NCI-H774 (cell line): Measurements from ENCODE around the gene LIX1.
"Not testable (repeated sequence)": the region's sequence is repeated elsewhere in the genome, so short reads cannot be mapped to it uniquely, and the experiment has no call there.

Source experiments
- DNase-seq: peaks from one replicate; lab custom pipeline; 2025; lab: John Stamatoyannopoulos, UW

LIX1 gene

DNA sequence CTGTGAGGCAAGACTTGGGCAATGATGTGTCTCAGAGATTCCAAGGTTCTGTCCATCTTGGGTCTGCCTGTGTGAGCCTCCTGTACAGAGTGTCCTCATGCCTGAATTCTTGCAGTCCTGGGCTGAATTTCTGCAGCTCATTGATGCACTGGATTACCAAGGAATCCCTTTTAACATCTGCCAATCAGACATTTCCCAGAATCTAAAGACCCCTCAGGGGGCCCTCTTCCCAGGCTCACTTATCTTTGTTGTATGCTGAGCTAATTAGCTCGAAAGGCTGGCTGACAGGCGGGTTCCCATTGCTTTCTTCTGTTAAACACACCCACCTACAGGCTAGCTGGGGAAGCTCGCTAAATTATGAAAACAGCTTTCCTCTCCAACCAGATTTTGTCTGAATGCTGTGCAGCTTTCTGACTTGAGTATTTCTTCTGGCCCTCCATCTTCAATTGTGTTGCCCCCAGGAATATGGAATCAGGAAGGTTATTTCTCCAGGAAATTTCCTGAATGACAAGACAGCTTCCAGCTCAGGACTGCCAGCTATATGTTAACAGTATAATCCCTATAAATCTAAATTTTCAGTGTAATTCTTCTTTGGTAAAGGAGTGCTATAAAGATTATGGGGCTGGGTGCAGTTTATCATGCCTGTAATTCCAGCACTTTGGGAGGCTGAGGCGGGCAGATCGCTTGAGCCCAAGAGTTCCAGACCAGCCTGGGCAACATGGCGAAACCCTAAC, at the start of gene LIX1:
TSS of gene LIX1 (minus strand) at position 91 of the 734 bp plus-strand sequence. CDS start at position 56, 35 bp downstream.
- peak; percentile 14 for DNase-seq

DNA sequence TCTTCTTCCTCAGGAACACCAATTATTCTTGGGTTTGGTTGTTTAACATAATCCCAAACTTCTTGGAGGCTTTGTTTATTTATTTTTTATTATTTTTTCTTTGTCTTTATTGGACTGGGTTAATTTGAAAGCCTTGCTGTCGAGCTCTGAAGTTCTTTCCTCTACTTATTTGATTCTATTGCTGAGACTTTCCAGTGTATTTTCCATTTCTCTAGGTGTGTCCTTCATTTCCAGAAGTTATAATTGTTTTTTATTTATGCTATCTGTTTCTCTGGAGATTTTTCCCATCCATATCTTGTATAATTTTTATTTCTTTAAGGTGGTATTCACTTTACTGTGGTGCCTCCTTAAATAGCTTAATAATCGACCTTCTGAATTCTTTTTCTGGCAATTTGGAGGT, 49.5 kb upstream of the LIX1 start:
- DNase-seq = no peak

GRCh38 chr5:97189523-97189922, 47.1 kb upstream of the LIX1 start:
- DNase-seq = not testable (repeated sequence)

DNA sequence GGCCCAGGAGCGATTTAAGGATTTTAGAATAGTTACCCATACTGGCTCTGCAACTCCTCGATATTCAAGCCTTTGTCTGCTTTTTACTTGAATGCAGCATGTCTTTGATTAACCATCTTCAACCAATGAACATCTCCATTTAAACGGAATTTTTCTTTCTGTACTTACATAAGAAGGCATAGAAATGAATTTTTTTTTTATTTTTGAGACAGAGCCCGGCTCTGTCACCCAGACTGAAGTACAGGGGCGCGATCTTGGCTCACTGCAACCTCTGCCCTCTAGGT, 41.5 kb upstream of the LIX1 start:
- no peak for DNase-seq

- DNase-seq = peak; percentile 91
Observed at GRCh38 chr5:97183100-97183929, 40.9 kb upstream of the LIX1 start, which contains the start of gene RIOK2. RIOK2 (minus strand) TSS chr5:97183247; CDS start chr5:97183191, 56 bp downstream.

DNA sequence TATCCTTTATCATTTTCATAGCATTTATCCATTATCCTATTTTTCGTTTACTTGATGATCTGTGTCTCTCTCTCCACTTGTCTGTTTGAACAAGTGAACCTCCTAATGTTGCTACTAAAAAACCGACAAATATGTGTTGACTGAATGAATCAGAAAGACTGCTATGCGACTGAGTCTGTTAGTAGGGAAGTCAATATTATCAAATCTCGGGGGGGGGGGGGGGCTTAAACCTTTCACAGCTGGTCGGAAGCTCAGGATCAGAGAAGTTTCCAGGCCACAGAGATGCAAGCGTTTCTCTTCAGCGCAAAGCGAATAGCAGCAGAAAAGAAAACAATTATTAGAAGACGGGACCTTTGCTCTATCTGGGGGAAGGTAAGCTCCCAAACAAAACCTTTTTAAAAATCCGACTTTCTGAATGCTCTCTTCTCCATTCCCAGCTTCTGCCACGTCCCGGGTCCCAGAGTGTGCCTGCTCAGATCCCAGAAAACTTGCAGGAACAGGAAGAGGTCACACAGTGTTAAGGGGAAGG, 40.2 kb upstream of the LIX1 start:
- DNase-seq = no peak

GRCh38 chr5:97181856-97182545, 39.6 kb upstream of the LIX1 start:
- no peak for DNase-seq

DNA sequence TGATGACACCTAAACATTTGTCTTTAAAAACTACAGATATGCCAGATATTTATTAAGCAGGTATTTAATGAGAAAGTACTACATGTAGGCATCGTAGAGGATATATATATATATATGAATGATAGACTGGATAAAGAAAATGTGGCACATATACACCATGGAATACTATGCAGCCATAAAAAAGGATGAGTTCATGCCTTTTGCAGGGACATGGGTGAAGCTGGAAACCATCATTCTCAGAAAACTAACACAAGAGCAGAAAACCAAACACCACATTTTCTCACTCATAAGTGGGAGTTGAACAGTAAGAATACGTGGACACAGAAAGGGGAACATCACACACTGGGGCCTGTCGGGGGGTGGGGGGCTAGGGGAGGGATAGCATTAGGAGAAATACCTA, 37.0 kb upstream of the LIX1 start:
- DNase-seq = not testable (repeated sequence)

DNA sequence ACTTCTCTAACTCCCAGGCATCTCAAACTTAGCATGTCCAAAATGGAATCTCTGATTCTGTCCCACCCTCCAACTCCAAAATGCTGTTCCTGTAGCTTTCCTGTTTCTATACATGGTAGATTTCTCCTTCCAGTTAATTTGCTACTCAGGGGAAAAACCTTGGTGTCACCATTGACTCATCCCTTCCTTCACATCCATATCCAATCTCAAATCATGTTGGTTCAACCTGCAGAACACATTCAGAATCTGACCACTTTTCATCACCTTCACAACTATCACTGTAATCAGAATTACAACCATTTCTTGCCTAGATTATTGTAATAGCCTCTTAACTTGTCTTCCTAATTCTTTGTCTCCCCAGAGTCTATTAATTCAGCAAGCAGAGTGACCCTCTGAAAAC, 29.8 kb upstream of the LIX1 start:
- DNase-seq = no peak

GRCh38 chr5:97171703-97172102, 29.3 kb upstream of the LIX1 start:
- no peak for DNase-seq

DNA sequence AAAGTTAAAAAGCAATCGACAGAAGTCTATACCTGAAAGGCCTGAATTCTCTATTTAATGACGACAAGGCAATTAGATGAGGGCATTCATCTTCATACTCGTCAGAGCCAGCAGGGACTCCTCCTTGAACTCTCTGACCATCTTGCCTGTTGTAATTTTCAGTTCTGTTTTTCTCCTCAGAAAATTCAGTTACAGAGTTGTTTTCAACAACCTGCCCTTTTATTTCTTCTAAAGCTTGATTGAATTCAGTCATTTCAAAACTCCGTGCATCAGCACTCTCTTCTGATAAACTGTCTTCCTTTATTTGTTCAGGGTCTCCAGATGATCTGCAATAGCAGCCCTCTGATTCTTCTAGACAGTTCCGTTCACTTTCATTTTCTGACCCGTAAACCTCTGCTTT, 25.0 kb upstream of the LIX1 start:
- no peak for DNase-seq

GRCh38 chr5:97165726-97166125, 23.3 kb upstream of the LIX1 start:
- no peak for DNase-seq

DNA sequence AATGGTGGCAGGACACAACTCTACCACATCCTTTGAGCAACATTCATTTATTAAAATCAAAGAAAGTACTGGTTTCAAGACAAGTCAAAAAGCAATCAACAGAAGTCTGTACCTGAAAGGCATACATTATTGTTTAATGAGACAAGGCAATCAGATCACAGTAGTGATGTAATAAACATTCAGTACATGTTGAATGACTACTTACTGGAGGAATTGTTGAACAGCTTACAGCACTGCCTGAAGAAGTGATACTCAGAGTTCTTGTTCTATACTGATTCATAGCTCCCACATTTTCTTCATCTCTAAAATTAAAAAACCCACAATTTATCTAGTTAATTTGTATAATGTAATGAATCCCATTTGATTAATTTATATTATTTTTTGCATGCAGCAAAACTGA, 22.4 kb upstream of the LIX1 start:
- no peak for DNase-seq

DNA sequence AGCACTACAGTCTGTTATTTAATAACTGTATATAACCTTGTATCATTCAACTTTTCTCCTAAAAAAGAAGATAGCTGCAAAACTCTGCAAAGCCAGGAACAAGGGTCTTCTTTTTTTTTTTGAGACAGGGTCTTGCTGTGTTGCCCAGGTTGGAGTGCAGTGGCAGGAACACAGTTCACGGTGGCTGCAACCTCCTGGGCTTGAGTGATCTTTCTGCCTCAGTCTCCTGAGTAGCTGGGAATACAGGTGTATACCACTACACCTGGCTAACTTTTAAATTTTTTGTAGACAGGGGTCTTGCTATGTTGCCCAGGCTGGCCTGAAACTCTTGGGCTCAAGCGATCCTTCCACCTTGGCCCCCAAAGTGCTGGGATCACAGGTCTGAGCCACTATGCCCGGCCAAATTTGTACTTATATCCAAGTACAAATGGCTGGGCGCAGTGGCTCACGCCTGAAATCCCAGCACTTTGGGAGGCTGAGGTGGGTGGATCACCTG, 21.4 kb upstream of the LIX1 start:
- no peak for DNase-seq

GRCh38 chr5:97163360-97163764, 21.0 kb upstream of the LIX1 start:
- DNase-seq = no peak

DNA sequence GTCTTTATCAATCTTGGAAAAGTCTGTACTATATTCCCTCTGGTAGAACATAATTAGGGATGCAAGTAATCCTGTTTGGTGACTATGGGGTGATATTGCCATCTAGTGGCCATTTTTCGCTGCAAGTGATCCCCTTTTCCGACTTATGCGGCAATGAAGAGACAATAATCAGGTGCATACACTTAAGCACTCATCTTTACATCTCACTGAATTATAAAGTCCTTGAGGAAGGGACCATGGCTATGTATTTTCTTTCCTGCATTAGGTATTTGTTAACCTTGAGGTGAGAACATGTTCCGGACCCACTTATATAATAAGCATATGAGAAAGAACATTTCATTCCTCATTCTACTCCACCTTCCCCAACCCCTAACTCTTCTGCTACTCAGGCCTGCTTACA, 19.6 kb upstream of the LIX1 start:
- DNase-seq = peak; percentile 59

- DNase-seq = no peak
Observed at GRCh38 chr5:97157689-97158088, 15.3 kb upstream of the LIX1 start.

GRCh38 chr5:97151370-97151769, 9.0 kb upstream of the LIX1 start:
- no peak for DNase-seq

GRCh38 chr5:97150401-97150800, 8.0 kb upstream of the LIX1 start:
- DNase-seq = no peak

GRCh38 chr5:97149709-97150108, 7.3 kb upstream of the LIX1 start:
- no peak for DNase-seq

- DNase-seq = no peak
Observed at GRCh38 chr5:97148288-97148687, 5.9 kb upstream of the LIX1 start.

- DNase-seq = no peak
Observed at GRCh38 chr5:97143704-97144103, 1.3 kb upstream of the LIX1 start.
